Right cardiac atrium (tissue), 5 donors: Measurements from ENCODE around the gene IFNL1. TPM values are rescaled to one million over a fixed set of nuclear protein-coding genes. Genes with fewer than 3 reads are reported as not detected.
A peak's percentile ranks its signal among the peaks of the same experiment; 100 is the strongest.
"Not testable (repeated sequence)": the region's sequence is repeated elsewhere in the genome, so short reads cannot be mapped to it uniquely, and the experiment has no call there.

Source experiments
- ATAC-seq, 2 donors: fragments of 200-7000 bp; cut with Tn5 transposase; one replicate each; pipeline versions ENCODE4 v1.8.0 to v1.9.1; 2020; ENCODE audit warnings: moderate library complexity in 2 of 2, mild to moderate bottlenecking in 1 of 2
- DNase-seq, 3 donors: peaks; one replicate each; pipeline ENCODE4 v3.0.0-alpha.2; 2020
- H3K27ac ChIP-seq: one replicate; pipeline ENCODE4 v1.5.1; 2013; ENCODE audit warnings: mild to moderate bottlenecking, low read length, control low read depth, moderate library complexity
- H3K27me3 ChIP-seq: one replicate; pipeline ENCODE4 v1.6.1; 2013; ENCODE audit not compliant: control insufficient read depth, insufficient read depth
- H3K4me1 ChIP-seq: one replicate; pipeline ENCODE4 v1.6.1; 2013; ENCODE audit warnings: low read length; ENCODE audit not compliant: control insufficient read depth, insufficient read depth
- H3K4me3 ChIP-seq: one replicate; pipeline ENCODE4 v1.5.1; 2013; ENCODE audit warnings: low read length, control low read depth
- H3K9me3 ChIP-seq: one replicate; pipeline ENCODE4 v1.6.1; 2013; ENCODE audit warnings: low read length; ENCODE audit not compliant: control insufficient read depth
- WGBS: extraction: QIAGEN DNeasy Blood & Tissue Kit; methylation state at CpG from one replicate; pipeline ENCODE4 v1.1.7; 2013; 5-methylcytosine and 5-hydroxymethylcytosine counted together
- intact Hi-C, 4 donors: fragments of 100-400 bp; cut with DNase I; formaldehyde crosslinking; loops; one replicate each; pipeline versions ENCODE4 v1.11.0 to v1.14.0; 2022 to 2023
- polyA plus RNA-seq: library from polyadenylated mRNA; stranded (reverse); fragments of 200-250 nt; gene quantifications from one replicate; pipeline ENCODE4 v1.2.3, GENCODE V29; 2013
- total RNA-seq, 4 donors: library from RNA; stranded (reverse); fragmentation: NEBNext Ultra II Directional; extraction: Animal tissue kit (Norgen Biotek cat#: 25700); gene quantifications; one replicate each; pipeline ENCODE4 v1.2.1, GENCODE V29; 2021
- donor health status: healthy with polysubstance abuse.
- donor health status: DM: no; HTN: yes; CAD: no.
- donor health status: DM: no; HTN: no; CAD: no.
- donor health status: DM: no; HTN: yes; CAD: no; lungs with severe emphysema.
- donor health status: DM: yes; HTN: yes; CAD: no.

IFNL1 gene
- total and polyA plus RNA-seq, 5 donors: not detected

GRCh38 chr19:39303373-39304184 lies 7.4 kb downstream of the IFNL1 start:
- H3K9me3 ChIP-seq: no peaks in the 10 kb centered on the region
- H3K27ac ChIP-seq: no peak overlapping the region
- no peak overlapping the region for H3K4me3 ChIP-seq
- no peaks in the 10 kb centered on the region for H3K4me1 ChIP-seq
- intact Hi-C loops: no loop called here
- ATAC-seq: no peak
- DNase-seq: no peak
- 34% methylated on average over 10 of the region's 10 CpGs for WGBS
- no peaks in the 10 kb centered on the region for H3K27me3 ChIP-seq

GRCh38 chr19:39304185-39304513 lies 7.9 kb downstream of the IFNL1 start:
- Histone ChIP-seq H3K4me1 (no peaks in the 10 kb centered on the region), H3K27me3 (no peaks in the 10 kb centered on the region), H3K27ac (no peak overlapping the region), H3K9me3 (no peaks in the 10 kb centered on the region), H3K4me3 (no peak overlapping the region)
- DNase-seq: no peak
- ATAC-seq: no peak
- intact Hi-C loops: no loop called here

GRCh38 chr19:39304701-39305571 lies 8.7 kb downstream of the IFNL1 start:
- no peak for DNase-seq
- H3K9me3 ChIP-seq: no peaks in the 10 kb centered on the region
- intact Hi-C loops: no loop called here
- H3K27me3 ChIP-seq: no peaks in the 10 kb centered on the region
- H3K4me3 ChIP-seq: no peak overlapping the region
- ATAC-seq: no peak
- H3K4me1 ChIP-seq: no peaks in the 10 kb centered on the region
- H3K27ac ChIP-seq: no peak overlapping the region
- 35% methylated on average over 6 of the region's 6 CpGs for WGBS

- H3K9me3 ChIP-seq: no peaks in the 10 kb centered on the region
- DNase-seq (no peak), ATAC-seq (no peak)
- no peaks in the 10 kb centered on the region for H3K27me3 ChIP-seq
- H3K27ac ChIP-seq: no peak overlapping the region
- intact Hi-C loops: no loop called here
- no peaks in the 10 kb centered on the region for H3K4me1 ChIP-seq
- H3K4me3 ChIP-seq: no peak overlapping the region
Observed at GRCh38 chr19:39306075-39306474, 9.9 kb downstream of the IFNL1 start.

GRCh38 chr19:39307046-39307821 lies 11.0 kb downstream of the IFNL1 start:
- DNase-seq (peak; percentile 54 to 80 (median 77)), ATAC-seq (peak; percentile 78 to 90)
- intact Hi-C loops: no loop called here
- Histone ChIP-seq H3K27me3 (no peaks in the 10 kb centered on the region), H3K4me1 (no peaks in the 10 kb centered on the region), H3K9me3 (no peaks in the 10 kb centered on the region), H3K27ac (no peak overlapping the region), H3K4me3 (peak overlapping the region; percentile 0)
- 14% methylated on average over 71 of the region's 71 CpGs for WGBS

- DNase-seq (no peak), ATAC-seq (peak in 1 of 2 donors; percentile 37)
- Histone ChIP-seq H3K4me3 (no peak overlapping the region), H3K4me1 (no peaks in the 10 kb centered on the region), H3K27ac (no peak overlapping the region), H3K27me3 (no peaks in the 10 kb centered on the region), H3K9me3 (no peaks in the 10 kb centered on the region)
- intact Hi-C loops: no loop called here
- 18% methylated on average over 82 of the region's 82 CpGs for WGBS
Observed at GRCh38 chr19:39307822-39308530, 11.8 kb downstream of the IFNL1 start.

- ATAC-seq: no peak
- intact Hi-C loops: no loop called here
- no peaks in the 10 kb centered on the region for H3K4me1 ChIP-seq
Observed at GRCh38 chr19:39308531-39309304, 12.5 kb downstream of the IFNL1 start.

GRCh38 chr19:39309305-39309670 lies 13.1 kb downstream of the IFNL1 start:
- H3K4me3 ChIP-seq, H3K9me3 ChIP-seq, DNase-seq, H3K27ac ChIP-seq, H3K27me3 ChIP-seq, intact Hi-C loops, ATAC-seq, H3K4me1 ChIP-seq: not testable (repeated sequence)
- 95% methylated on average over 7 of the region's 7 CpGs for WGBS

More at GRCh38 chr19:39308531-39309304, 12.5 kb downstream of the IFNL1 start:
- H3K9me3 ChIP-seq: no peaks in the 10 kb centered on the region
- 48% methylated on average over 18 of the region's 18 CpGs for WGBS
- no peak overlapping the region for H3K4me3 ChIP-seq
- H3K27ac ChIP-seq: no peak overlapping the region
- H3K27me3 ChIP-seq: no peaks in the 10 kb centered on the region
- no peak for DNase-seq

GRCh38 chr19:39310558-39311311 lies 14.5 kb downstream of the IFNL1 start:
- intact Hi-C loops: no loop called here
- Histone ChIP-seq H3K4me3 (no peak overlapping the region), H3K4me1 (no peaks in the 10 kb centered on the region), H3K27me3 (no peaks in the 10 kb centered on the region), H3K9me3 (no peaks in the 10 kb centered on the region), H3K27ac (no peak overlapping the region)
- 51% methylated on average over 11 of the region's 11 CpGs for WGBS
- no peak for ATAC-seq
- no peak for DNase-seq
